HG03108 (cell line): ENCODE measurements around the gene DCDC2C.

Experiments
- ATAC-seq: cut with Tn5 transposase; IDR thresholded peaks from one replicate; pipeline ENCODE4 v1.9.1; 2021; ENCODE audit warnings: moderate library complexity; ENCODE audit not compliant: unreplicated experiment

DCDC2C gene

DNA sequence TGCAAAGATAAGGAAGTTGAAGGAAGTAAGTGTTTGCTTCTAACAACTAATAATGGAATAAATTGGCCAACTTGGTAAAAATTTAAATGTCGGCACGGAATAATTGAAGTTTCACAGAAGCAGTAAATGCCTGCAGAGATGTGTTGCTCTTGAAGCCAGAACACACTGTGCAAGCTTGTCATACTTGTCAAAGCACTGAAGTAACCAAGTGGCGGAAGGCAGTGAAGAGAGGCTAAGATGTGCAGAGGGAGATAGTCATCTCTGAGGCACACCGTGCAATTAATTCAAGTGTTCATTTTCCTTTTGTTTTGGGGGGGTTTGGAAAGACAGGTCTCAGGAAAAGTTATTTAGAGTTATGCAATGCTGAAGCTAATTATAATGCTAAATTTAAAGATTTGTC, 5.2 kb downstream of the DCDC2C start:
- no peak for ATAC-seq

DNA sequence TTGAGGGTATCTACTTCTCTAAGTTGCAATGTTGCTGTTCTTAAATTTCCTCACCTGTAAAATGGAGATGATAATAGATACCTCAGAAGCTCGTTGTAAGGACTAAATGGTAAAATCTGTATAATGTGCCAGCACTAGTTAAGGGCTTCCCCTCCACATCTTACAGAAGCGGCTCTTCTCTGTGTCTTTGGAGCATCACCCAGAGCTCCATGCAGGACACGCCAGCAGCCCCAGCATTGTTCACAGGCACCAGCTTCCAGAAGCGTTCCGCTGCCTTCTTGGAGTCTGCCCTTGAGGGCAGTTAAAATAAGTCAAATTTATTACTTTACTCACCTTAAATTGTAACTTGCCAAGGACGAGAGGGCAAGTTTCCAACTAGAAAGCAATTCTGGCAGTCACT, 5.8 kb downstream of the DCDC2C start:
- no peak for ATAC-seq

DNA sequence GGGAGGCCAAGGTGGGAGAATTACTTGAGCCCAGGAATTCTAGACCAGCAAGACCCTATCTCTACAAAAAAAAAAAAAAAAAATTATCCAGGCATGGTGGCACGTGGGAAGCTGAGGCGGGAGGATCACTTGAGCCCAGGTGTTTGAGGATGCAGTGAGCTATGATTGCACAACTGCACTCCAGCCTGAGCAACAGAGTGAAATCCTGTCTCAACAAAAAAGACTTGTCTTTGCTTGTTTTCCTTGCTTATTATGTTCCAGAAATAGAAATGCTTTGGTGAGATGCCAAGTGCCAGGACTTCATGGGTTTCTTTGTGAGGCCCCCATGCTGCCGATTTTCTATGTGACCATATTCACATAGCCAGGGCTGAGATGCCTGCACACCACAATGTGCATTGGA, 9.0 kb downstream of the DCDC2C start:
- no peak for ATAC-seq

DNA sequence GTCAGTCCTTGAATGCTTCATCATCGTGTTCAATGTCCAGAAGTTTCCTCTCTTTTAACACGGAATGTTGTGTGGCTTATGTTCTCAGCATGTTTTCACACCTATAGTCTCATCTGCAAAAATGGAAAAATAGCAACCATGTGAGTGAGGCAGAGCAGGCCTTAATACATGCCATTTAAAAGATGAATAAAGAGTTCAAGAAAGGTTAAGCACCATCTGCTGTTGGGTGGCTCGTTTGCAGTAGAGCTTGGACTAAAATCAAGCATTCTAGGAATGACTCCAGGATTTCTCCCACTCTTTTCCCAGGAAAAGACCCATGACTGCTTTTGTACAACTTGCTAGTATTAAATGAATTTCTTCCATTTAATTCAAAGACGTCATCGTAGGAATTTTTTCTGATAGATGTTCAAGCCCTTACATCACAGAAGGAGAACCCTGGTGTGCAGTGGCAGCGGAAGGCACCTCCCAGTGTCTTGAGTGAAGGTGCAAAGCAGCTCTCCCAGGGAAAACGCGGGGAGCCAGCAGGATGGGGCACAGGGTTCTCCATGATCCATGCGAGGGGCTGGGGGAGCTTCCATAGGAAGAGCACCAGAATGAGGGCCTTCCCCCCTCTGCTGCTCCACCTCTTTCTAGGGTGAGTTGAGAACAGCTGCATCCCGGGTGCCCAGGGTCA, 9.6 kb downstream of the DCDC2C start:
- ATAC-seq: no peak

DNA sequence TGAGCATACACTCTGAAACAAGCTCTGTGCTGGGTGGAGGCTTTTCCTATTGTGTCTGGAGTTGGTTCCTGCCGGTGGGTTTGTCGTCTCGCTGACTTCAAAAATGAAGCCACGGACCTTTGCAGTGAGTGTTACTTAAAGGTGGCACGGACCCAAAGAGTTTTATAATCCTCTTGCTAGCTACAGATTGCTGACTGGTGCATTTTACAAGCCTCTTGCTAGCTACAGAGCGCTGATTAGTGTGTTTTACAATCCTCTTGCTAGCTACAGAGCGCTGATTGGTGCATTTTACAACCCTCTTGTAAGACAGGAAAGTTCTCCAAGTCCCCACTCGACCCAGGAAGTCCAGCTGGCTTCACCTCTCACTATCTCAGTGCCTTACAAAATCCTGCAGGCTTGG, 15.3 kb downstream of the DCDC2C start:
- ATAC-seq: no peak

DNA sequence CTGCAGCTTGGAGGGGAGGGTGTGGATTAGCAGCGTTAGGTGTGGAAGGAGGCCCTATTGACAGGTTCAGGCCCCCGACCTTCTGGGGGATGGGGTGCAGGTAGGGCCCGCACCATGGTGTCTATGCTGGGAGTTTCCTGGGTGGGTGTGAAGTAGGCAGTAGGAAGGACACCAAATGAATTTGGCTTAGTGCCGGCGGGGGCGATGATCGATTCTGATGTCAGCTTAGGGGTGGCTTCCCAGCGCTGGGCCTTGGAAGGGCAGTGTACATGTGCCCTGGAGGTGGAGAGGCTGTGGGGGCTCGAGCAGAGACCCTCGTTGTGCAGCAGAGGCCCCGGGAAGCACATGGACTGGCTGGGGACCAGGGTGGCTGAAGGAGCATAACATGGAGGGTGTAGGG, 21.6 kb downstream of the DCDC2C start:
- ATAC-seq: no peak

DNA sequence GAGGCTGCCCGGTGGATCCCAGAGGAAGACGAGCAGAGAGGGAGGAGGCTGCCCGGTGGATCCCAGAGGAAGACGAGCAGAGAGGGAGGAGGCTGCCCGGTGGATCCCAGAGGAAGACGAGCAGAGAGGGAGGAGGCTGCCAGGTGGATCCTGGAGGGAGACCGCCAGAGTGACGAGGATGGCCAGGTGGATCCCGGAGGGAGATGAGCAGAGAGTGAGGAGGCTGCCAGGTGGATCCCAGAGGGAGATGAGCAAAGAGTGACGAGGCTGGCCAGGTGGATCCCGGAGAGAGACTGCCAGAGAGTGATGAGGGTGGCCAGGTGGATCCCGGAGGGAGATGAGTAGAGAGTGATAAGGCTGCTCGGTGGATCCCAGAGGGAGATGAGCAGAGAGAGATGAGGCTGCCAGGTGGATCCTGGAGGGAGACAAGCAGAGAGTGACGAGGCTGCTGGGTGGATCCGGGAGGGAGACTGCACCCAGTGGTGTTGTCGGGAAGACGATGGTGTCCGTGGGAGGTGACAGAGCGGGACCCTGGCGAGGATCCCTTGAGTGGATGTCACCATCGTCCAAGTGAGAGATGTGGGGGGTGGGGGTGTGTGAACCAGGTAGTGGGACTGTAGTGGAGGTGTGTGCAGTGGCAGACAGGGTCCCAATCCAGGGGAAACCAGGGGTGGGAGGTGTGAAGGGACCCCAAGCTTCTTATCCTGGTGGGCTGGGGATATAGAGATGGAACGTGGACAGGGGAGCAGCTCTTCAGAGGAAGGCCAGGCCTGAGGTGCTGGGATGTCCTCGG, 22.3 kb downstream of the DCDC2C start:
- ATAC-seq: no peak

DNA sequence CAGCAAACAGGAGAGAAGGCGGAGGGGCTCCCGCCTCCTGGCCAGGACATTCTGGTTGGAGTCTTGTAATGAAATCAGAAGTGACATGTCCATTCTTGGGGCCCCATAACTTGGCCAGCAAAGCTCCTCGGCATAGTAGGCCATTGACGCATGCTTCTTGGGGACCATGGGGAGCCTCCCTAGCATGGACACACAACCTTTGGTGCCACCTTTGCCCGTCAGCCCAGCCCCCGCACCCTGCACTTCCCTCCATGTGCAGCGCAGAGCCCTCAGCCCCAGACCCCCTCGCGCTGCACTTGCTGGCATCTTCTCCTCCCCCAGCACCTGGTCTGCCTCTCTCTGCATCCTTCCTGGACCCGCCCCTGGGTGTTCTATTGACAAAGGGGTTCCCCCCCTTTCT, 23.1 kb downstream of the DCDC2C start:
- ATAC-seq: no peak

DNA sequence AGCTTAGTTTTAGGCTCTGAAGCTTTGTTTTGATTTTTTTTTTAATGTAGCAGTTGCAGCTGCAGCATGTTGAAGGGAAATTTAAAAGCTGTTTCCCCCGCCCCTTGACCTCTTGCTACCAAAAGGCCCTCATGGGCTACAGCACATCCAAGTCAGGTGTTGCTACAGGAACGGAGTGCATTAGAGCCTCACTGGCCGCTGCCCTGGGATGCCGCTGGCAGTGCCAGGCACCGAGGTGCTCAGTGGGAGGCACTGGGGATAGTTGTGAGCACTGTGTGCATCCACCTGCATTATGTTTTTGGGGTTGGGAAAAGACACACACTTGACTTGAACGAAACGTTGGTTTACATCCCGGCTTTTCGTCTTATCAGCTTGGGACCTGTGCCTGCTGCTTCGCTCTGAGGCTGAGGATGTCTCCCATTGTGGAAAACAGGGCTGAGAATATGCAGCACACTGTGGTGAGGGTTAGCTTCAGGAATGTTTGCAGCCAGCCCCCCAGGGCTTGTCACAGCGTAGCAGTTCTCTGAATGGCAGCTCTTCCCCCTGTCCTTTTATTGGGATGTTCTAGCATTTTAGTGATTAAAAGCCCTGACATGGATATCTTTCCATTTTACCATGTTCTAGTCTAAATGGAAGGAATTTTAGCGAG, 24.1 kb downstream of the DCDC2C start:
- ATAC-seq: no peak

DNA sequence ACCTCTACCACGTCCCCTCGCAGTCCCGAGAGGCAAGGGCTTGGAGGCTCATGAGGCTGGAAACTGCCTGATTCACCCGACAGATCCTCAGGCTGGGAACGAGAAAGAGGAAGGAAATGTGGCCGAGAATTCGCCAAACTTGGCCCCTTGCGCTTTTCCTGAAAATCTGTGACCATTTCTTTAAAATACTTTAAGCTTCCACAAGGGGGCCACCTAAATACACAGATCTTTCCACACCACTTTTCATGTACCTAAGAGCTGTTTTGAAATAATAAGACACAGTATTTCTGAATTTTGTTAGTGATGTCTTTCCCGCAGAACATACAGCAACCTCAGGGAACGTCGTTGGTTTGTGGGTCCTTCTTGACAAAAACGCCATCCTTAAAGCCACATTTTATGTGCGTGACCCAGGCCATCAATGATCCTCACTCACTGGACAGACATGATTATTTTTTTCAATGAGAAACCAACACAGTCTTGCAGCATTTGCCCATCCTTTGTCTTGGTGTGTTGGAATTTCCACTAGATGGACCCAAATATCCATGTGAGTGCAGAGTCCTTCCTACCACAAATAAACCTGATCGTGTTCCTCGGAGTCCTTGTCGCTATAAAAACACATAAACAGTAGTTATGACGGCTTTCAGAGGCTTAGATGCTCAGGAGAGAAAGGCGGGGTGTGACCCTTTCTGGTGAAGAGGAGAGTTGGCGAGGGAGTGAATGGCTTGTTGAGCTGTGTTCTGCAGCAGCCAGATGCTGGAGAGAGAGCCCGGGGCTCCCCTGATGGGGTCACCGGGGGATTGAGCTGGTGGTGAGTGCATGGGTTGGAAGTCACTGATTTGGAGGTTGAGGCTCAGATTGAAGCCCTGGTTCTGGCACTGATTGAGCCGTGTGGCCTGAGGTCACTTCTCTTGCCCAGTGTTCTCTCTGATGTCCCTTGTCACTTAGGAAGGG, 25.0 kb downstream of the DCDC2C start:
- ATAC-seq: no peak

DNA sequence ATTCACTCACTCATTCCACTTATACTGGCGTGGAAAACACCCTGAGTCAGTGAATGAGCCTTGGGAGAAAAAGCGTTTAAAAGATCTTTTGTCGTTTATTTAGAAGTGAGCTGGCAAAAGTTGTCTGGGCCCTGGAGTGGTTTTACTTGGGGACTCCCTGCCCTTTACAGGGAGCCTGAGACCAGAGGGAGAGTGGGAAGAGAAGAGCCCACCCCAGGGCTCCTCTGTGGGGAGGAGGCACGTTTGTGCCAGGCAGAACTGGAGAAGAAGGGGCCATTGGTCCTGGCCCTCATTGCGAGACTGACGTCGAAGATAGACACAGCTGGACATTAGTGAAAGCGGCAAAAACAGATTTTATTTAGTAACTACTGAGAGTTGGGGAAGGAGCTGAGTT, 25.7 kb downstream of the DCDC2C start:
- ATAC-seq: no peak

DNA sequence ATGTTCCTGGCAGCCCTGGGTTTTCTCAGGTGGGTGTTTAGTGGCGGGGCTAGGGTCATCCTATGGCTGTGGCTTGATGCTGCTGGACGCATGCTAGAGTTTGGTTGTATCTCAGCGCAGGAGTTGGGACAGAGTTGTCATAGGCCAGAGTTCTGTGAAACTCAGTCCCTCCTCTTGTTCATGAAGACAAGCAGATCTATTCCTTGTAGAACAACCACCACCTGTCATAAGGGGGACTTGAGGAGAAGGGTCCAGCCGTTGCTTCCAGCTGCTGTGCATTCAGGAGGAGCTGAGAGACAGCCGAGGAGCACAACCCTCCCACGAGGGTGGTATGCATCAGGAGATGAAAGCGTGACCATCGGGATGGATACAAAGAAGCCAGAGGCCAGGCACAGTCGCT, 26.4 kb downstream of the DCDC2C start:
- no peak for ATAC-seq

DNA sequence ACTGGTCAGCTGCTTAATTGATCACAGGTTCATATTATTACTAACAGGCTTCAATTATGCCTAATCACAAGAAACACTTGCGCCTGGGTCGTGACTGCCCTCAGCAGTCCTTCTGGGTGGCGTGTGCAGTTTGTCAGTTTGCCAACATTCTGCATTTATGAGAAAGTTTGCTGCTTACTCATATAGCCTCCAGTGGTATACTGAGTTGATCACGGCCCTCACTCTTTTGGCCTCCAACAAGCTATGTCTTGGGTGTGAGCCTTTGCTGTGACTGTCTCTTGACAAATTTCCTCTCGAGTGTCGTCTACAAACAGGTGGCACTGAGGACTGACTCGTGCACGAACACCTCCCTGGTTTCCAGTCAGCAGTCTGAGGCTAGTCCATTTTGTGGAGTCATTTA, 27.3 kb downstream of the DCDC2C start:
- ATAC-seq: no peak

DNA sequence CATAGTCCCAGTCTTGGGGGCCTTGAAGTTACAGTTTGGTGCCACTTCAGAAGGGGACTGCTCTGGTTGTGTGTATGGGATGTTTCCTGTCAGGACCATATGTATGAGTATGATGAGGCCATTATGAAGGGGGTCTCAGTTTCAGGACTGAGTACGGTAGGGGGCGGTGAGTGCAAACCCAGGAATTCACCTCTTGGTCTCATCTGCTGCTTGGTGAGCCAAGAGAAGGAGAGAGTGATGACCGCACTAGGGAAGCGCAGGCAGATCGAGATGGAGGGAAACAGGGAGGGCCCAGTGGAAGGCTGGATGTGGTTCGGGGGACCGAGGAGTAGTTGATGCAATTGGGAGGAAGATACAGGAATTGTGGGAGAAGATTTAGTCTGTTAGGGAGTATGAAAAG, 28.5 kb downstream of the DCDC2C start:
- ATAC-seq: no peak

DNA sequence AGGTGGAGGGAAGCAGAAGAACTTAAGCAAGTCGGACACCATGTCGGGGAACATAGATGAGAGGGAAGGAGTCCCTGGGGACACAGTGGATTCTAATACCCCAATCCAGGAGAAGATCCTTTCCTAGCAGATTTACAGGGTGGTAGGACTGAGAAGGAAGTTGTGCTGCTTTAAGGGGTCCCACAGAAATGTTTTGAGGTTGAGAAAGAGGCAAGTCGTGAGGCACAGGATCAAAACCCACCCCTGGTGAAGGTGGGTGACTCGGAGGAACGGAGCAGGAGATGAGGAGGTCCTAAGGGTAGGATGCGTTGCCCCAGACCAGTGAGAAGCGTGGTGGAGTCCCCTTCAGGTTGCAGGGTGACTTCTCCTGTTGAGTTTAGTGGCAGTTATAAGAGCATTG, 32.7 kb downstream of the DCDC2C start:
- no peak for ATAC-seq

DNA sequence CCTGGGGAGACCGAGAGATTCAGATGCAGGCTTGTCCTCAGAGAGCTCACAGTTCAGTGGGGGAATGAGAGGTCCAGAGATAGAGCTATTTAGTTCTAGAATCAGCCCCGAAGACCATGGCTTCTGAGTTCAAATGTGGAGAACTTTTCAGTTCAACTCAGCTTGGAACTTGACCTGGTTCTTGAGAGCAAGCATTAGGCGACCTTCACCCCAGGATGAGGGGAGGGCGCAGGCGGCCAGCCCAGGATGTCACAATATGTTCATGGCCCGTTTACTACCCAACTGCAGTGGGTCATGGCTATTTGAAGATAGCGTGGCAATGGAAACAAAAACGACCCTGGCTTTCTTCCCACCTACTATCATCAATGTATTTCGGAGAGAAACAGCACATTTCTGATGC, 33.8 kb downstream of the DCDC2C start:
- no peak for ATAC-seq

DNA sequence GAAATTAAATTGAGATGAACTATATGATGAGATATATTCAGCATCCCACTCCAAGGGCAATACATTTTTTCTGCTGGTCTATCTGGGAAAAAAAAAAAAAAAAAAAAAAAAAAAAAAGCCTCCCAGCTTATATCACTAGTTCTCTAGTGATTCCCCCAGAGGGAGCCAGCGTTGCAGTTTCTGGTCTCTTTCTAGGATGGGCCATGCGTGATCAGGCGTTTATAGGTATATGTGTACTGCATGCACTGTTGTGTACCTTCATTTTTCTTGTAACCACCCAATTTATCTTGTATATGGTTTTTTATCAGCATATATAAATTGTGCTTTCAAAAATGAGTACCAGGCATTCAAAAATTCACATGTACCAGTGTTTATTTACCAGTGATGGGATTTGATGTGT, 35.1 kb downstream of the DCDC2C start:
- ATAC-seq: no peak

DNA sequence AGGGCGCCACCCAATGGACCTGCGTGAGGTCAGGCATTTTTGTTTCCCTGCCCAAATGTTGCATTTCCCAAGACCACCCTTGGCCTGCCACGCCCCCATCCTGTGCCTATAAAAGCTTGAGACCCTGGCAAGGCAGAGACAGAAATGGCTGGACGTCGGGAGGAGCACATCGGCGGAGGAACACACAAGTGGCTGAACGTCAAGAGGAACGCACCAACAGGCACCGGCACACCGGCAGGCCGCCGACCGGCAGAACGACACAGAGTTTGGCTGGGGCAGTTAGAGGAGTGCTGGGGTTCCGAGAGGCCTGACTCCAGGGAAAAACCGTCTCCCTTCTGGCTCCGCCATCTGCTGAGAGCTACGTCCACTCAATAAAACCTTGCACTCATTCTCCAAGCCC, 35.9 kb downstream of the DCDC2C start:
- no peak for ATAC-seq

DNA sequence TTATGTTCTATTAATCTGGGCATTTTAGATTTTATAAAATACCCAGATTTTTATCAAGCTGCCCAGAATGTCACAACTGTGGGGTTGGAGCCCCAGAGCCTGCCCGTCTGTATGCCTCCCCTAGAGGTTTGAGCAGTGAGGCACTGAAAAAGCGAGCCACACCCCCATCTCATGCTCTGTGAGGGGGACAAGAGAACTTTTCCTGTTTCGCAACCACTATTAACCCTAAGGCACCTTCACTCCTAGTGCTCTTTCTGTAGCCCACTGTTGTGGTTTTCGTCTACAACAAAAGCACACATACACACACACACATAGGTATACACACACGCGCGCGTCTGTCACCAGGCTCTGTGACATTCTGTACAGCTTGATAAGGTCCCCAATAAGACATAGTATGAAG, 38.0 kb downstream of the DCDC2C start:
- no peak for ATAC-seq

DNA sequence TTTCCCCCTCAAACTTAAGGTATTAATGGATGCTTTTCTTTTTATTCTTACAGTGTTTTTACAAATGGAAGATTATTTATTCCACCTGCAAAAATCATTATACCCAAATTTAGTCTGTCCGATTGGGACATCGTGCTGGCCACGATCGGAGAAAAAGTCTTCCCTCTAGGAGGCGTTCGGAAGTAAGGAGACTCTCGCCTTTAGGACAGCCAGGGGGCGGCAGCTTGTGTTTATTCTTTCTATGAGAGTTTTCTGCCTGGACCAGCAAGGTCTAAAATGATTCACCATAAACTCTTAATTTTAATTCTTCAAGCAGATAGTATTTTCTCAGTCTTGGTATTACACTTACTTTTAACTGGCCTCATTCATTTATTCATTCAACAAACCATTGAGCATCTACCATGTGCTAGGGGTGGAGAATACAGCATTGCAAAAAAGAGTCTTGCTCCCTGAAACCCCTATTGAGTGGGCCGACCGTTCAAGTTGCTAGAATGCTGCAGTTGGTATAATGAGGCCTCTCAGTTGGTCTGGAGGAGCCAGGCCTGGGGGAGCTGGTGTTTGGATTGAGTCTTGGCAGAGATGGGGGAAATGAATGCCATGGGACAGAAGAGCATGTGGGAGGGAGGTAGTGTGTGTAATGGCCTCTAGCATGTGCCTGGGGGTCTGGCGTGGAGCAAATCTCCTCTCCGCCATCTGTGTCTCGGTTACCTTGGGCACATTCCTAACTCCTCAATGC, 38.7 kb downstream of the DCDC2C start:
- ATAC-seq: no peak
